HepG2 (cell line): ENCODE data around the gene OTUD4. TPM values are rescaled to one million over a fixed set of nuclear protein-coding genes. Genes with fewer than 3 reads are reported as not detected.
A peak's percentile ranks its signal among the peaks of the same experiment; 100 is the strongest.

ENCODE experiments used
- CCDC6 ChIP-seq: sonication (generic); formaldehyde crosslinking; IDR thresholded peaks from 2 replicates; pipeline ENCODE4 v1.8.1; 2022; ENCODE audit warnings: mild to moderate bottlenecking, missing genetic modification reagents, moderate library complexity
- ELF1 ChIP-seq: sonication (generic); formaldehyde crosslinking; IDR thresholded peaks from 2 replicates; pipeline ENCODE4 v1.4.0; 2020; ENCODE audit warnings: missing genetic modification reagents
- FOXM1 ChIP-seq: sonication (generic); formaldehyde crosslinking; IDR thresholded peaks from 2 replicates; pipeline ENCODE4 v1.5.0; 2020; ENCODE audit warnings: missing genetic modification reagents
- GFI1 ChIP-seq: sonication (generic); formaldehyde crosslinking; IDR thresholded peaks from 2 replicates; pipeline ENCODE4 v1.5.0; 2020; ENCODE audit warnings: missing genetic modification reagents, mild to moderate bottlenecking, borderline replicate concordance
- HES4 ChIP-seq: sonication (generic); formaldehyde crosslinking; IDR thresholded peaks from 2 replicates; pipeline ENCODE4 v1.9.0; 2021; ENCODE audit warnings: mild to moderate bottlenecking, missing genetic modification reagents, borderline replicate concordance
- KDM5A ChIP-seq: fragments of 200-600 bp; sonication (generic); IDR thresholded peaks from 2 replicates; pipeline ENCODE4 v1.7.0; 2018; ENCODE audit warnings: antibody characterized with exemption, mild to moderate bottlenecking, low read length, borderline replicate concordance
- PITX1 ChIP-seq: sonication (generic); formaldehyde crosslinking; IDR thresholded peaks from 2 replicates; pipeline ENCODE4 v1.5.1; 2020; ENCODE audit warnings: mild to moderate bottlenecking, missing genetic modification reagents
- RAD51 ChIP-seq: fragments of 450-650 bp; IDR thresholded peaks from 2 replicates; pipeline ENCODE4 v1.6.1; 2016; ENCODE audit warnings: borderline replicate concordance
- REPIN1 ChIP-seq: sonication (generic); formaldehyde crosslinking; IDR thresholded peaks from 2 replicates; pipeline ENCODE4 v1.8.0; 2022; ENCODE audit warnings: missing genetic modification reagents, low read depth, mild to moderate bottlenecking, borderline replicate concordance
- ZNF3 ChIP-seq: IDR thresholded peaks from 2 replicates; pipeline ENCODE4 v1.7.0; 2017; ENCODE audit warnings: inconsistent platforms
- ZNF318 ChIP-seq: sonication (generic); formaldehyde crosslinking; IDR thresholded peaks from 2 replicates; pipeline ENCODE4 v1.4.0; 2020; ENCODE audit warnings: mild to moderate bottlenecking, missing genetic modification reagents
- ZNF558 ChIP-seq: sonication (generic); formaldehyde crosslinking; IDR thresholded peaks from 2 replicates; pipeline ENCODE4 v1.9.0; 2022; ENCODE audit warnings: mild to moderate bottlenecking, missing genetic modification reagents, borderline replicate concordance
- ZNF564 ChIP-seq: sonication (generic); formaldehyde crosslinking; IDR thresholded peaks from 2 replicates; pipeline ENCODE4 v1.8.1; 2023; ENCODE audit warnings: mild to moderate bottlenecking, missing genetic modification reagents
- ZNF709 ChIP-seq: sonication (generic); formaldehyde crosslinking; IDR thresholded peaks from 2 replicates; pipeline ENCODE4 v1.5.0; 2020; ENCODE audit warnings: mild to moderate bottlenecking, missing genetic modification reagents
- polyA plus RNA-seq, 8 experiments: library from polyadenylated mRNA; depleted of rRNA in 3 of 8; stranded (reverse) in 7 of 8; unstranded in 1 of 8; fragments of >200 nt; fragmentation: Illumina TruSeq in 4 of 8; extraction: Trizol in 4 of 8; gene quantifications; 2 replicates each; pipeline versions ENCODE4 v1.2.1 to v1.2.3, GENCODE V29; 2011 to 2016; ENCODE audit warnings: low read depth in 4 of 8, missing spikeins in 1 of 8, mixed read lengths in 1 of 8; ENCODE audit not compliant: insufficient read depth in 1 of 8
- total RNA-seq, 5 experiments: library from RNA; depleted of rRNA; stranded (reverse); fragments of >200 nt; fragmentation: Illumina TruSeq; extraction: Trizol; gene quantifications; 2 replicates each; pipeline ENCODE4 v1.2.3, GENCODE V29; 2016; ENCODE audit warnings: low read depth in 1 of 5
- TF ChIP-seq, protein P1 (sequence below): sonication (generic); formaldehyde crosslinking; IDR thresholded peaks from 2 replicates; pipeline ENCODE4 v1.8.0; 2022; ENCODE audit warnings: mild to moderate bottlenecking, missing genetic modification reagents
- TF ChIP-seq, protein P2 (sequence below): IDR thresholded peaks from 2 replicates; pipeline ENCODE4 v1.6.1; 2012; ENCODE audit warnings: inconsistent platforms

Gene OTUD4
- total and polyA plus RNA-seq, 2 of the 13 experiments (the other 11 are each of a cell fraction or from before 2014, with no cell fraction given), result 16.1 to 18.0 TPM

- TF ChIP-seq, protein P1, sequence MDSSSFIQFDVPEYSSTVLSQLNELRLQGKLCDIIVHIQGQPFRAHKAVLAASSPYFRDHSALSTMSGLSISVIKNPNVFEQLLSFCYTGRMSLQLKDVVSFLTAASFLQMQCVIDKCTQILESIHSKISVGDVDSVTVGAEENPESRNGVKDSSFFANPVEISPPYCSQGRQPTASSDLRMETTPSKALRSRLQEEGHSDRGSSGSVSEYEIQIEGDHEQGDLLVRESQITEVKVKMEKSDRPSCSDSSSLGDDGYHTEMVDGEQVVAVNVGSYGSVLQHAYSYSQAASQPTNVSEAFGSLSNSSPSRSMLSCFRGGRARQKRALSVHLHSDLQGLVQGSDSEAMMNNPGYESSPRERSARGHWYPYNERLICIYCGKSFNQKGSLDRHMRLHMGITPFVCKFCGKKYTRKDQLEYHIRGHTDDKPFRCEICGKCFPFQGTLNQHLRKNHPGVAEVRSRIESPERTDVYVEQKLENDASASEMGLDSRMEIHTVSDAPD (CRISPR knock-in tag), result 0 out of 2 replicates have a peak, but pooled peaks have one; percentile 25
- no peak for TF ChIP-seq RAD51
- TF ChIP-seq CCDC6 (CRISPR knock-in tag), result 0 out of 2 replicates have a peak, but pooled peaks have one; percentile 31
- 0 out of 2 replicates have a peak, but pooled peaks have one; percentile 57 for TF ChIP-seq REPIN1 (CRISPR knock-in tag)
- peak; percentile 78; the same call in 1 of the 2 replicates for TF ChIP-seq ZNF558
- TF ChIP-seq KDM5A, result peak; percentile 54; the same call in 1 of the 2 replicates
- TF ChIP-seq ZNF318 (CRISPR knock-in tag), result no peak
- peak; percentile 45; the same call in 1 of the 2 replicates for TF ChIP-seq PITX1 (CRISPR knock-in tag)
- peak; percentile 75 for TF ChIP-seq ELF1 (CRISPR knock-in tag)
- peak; percentile 60; the same call in 1 of the 2 replicates for TF ChIP-seq ZNF709 (CRISPR knock-in tag)
- TF ChIP-seq ZNF564 (CRISPR knock-in tag), result 0 out of 2 replicates have a peak, but pooled peaks have one; percentile 62
- no peak for TF ChIP-seq ZNF3 (CRISPR knock-in tag)
- no peak for TF ChIP-seq FOXM1
- TF ChIP-seq GFI1, result peak; percentile 21; the same call in 1 of the 2 replicates
- TF ChIP-seq, protein P2, sequence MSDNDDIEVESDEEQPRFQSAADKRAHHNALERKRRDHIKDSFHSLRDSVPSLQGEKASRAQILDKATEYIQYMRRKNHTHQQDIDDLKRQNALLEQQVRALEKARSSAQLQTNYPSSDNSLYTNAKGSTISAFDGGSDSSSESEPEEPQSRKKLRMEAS, result peak; percentile 78
- 0 out of 2 replicates have a peak, but pooled peaks have one; percentile 38 for TF ChIP-seq HES4 (CRISPR knock-in tag)
These were observed at the start of gene OTUD4 (continued) for GRCh38 chr4:145180298-145181090.
